ENCODE data around the gene GPALPP1. TPM values are rescaled to one million over a fixed set of nuclear protein-coding genes. Genes with fewer than 3 reads are reported as not detected.

GPALPP1 gene
- total RNA-seq (2012; rRNA removed) (10.6 and 25.3 TPM in 2 replicates), polyA plus RNA-seq (2012; rRNA removed) (8.2 and 12.5 TPM in 2 replicates), Bru-seq, nascent RNA (percentile 79 among the genes with signal in this experiment), BruChase-seq, experiment 1, labeled RNA remaining after a 6-hour chase (percentile 85 among the genes with signal in this experiment), BruChase-seq, experiment 2, labeled RNA remaining after a 2-hour chase (percentile 80 among the genes with signal in this experiment)
- 2.6 and 3.3 TPM in 2 replicates for polyA plus RNA-seq (2012; cell fraction: cytosol; rRNA removed)
- polyA plus RNA-seq (2012; cell fraction: nucleus; rRNA removed; ENCODE audit: low replicate concordance): 10.0 and 29.4 TPM in 2 replicates
- long read RNA-seq, partial matches to known transcripts: 12 of 26 reads
- long read RNA-seq, other reads (novel, unspliced or antisense): 11 of 26 reads

DNA sequence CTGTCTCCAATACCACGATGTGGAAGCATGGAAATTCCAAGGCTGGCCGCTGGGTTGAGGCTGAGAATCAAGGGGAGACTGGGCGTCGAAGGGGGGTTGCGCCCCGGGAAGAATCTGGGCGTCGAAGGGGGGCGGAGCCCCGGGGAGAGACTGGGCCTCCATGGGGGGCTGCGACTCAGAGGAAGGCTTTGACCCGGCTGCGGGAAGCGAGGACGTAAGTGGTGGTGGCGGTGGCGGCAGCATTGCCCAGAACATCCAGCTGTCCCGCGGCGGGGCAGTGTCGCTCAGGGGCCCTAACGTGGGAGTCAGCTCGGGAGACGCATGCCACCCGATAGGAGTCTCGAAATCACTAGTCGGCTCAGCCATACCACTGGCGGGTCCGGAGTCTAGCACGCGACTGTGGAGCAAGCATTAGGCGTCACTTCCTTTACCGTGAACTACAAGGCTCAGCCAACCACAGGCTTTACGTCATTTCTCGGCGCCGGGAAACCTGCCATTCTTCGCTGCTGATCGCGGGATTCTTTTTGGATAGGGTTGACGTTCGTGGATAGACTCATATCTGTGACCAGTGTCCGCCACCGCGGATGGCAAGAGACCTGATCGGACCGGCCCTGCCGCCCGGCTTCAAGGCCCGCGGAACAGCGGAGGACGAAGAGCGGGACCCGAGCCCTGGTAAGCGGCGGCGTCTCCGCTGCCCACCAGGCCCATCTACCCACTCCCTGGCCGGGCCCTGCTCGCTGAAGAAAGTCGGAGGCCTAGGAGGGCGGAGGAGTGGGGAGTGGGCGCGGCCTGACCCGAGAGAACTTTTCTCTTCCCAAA, at the start of gene GPALPP1, which contains the start of gene NUFIP1:
Gene GPALPP1 (plus strand): TSS at position 468 of the 819 bp plus-strand sequence. CDS start 117 bp downstream, at position 585.
Gene NUFIP1 (minus strand): TSS at position 401 of the 819 bp plus-strand sequence. CDS start 35 bp downstream, at position 366.
- Histone ChIP-seq H4K8ac (ENCODE audit: low read depth in 2 of 2, low read length in 2 of 2) (peak within 1 kb of the TSS; percentile 89 to 93), H2BK20ac (ENCODE audit: low read depth, low read length) (no peak within 1 kb of the TSS), H4K20me1 (ENCODE audit: insufficient read depth, low read length) (0 out of 2 replicates have a peak, but pooled peaks cover 4% of the 10 kb centered on the region), H3K9me3 (ENCODE audit: control insufficient read depth, insufficient read depth, low read length) (no peaks in the 10 kb centered on the region), H4K91ac (ENCODE audit: insufficient read depth, low read depth, low read length) (peak within 1 kb of the TSS; percentile 67), H3K23ac (ENCODE audit: low read depth, low read length) (peak within 1 kb of the TSS; percentile 70), H4K5ac (ENCODE audit: low read depth, low read length) (peak within 1 kb of the TSS; percentile 83), H3K4me3 (ENCODE audit: insufficient read depth, low read depth, low read length) (peak within 1 kb of the TSS; percentile 96), H2AK9ac (replicated peaks; ENCODE audit: low read depth, low read length, poor library complexity) (peak within 1 kb of the TSS; percentile 88), H3K9ac (ENCODE audit: low read depth, low read length) (peak within 1 kb of the TSS; percentile 95), H2BK120ac (ENCODE audit: low read depth, low read length) (peak within 1 kb of the TSS; percentile 54), H2AK5ac (ENCODE audit: low read depth, low read length) (peak within 1 kb of the TSS; percentile 52; the same call in 1 of the 2 replicates), H3K27ac (ENCODE audit: insufficient read depth, low read length) (peak within 1 kb of the TSS; percentile 93), H3K79me1 (ENCODE audit: low read depth in 1 of 2, low read length in 2 of 2) (peaks cover 20 to 69% of the 10 kb centered on the region in 2 experiments), H3K36me3 (ENCODE audit: control insufficient read depth, insufficient read depth, low read length) (peaks cover 4% of the 10 kb centered on the region), H2AFZ (replicated peaks; ENCODE audit: low read length, poor library complexity) (peak within 1 kb of the TSS; percentile 100), H2BK15ac (ENCODE audit: low read depth, low read length) (no peak within 1 kb of the TSS), H2BK5ac (ENCODE audit: low read depth, low read length, poor library complexity, severe bottlenecking) (peak within 1 kb of the TSS; percentile 83), H3K9me1 (ENCODE audit: insufficient read depth, low read length) (no peaks in the 10 kb centered on the region), H3K4me1 (ENCODE audit: control insufficient read depth, insufficient read depth, low read length) (peaks cover 2% of the 10 kb centered on the region), H3K4me2 (ENCODE audit: low read depth, low read length) (peak within 1 kb of the TSS; percentile 99), H3K18ac (ENCODE audit: low read depth, low read length) (peak within 1 kb of the TSS; percentile 35; the same call in 1 of the 2 replicates), H3K4ac (ENCODE audit: low read depth, low read length) (peak within 1 kb of the TSS; percentile 82), H3K27me3 (ENCODE audit: control insufficient read depth, insufficient read depth, low read length) (no peaks in the 10 kb centered on the region), H3K14ac (replicated peaks; ENCODE audit: low read depth, low read length) (peak within 1 kb of the TSS; percentile 26), H3K56ac (ENCODE audit: extremely low read depth, insufficient read depth, low read length) (peak within 1 kb of the TSS; percentile 43; the same call in 1 of the 2 replicates)
- BruUV-seq (replicated peaks): TSS peak; percentile 71
- POLR2A ChIA-PET (ENCODE audit: unreplicated experiment): no interaction called here
- intact Hi-C loops (cut with micrococcal nuclease) (loop anchor here (5.0 kb wide), 1 partner anchor 293 kb away; no protein-coding TSS in a partner anchor), in situ Hi-C loops (cut with MboI; ENCODE audit: low sequenced_read_pairs) (loop anchor here (10.0 kb wide), 1 partner anchor 1084 kb away; no protein-coding TSS in a partner anchor), dilution Hi-C loops (cut with HindIII; ENCODE audit: low sequenced_read_pairs, unreplicated experiment) (no loop called here)
- 1% methylated on average over 23 of the region's 66 CpGs; no CpG with 5 or more reads in 1 of the 2 experiments for WGBS, 2 experiments (ENCODE audit: extremely low coverage in 2 of 2, insufficient read length in 1 of 2)
- ATAC-seq (ENCODE audit: low read depth): peak; percentile 90
- peak; percentile 95 for DNase-seq
- CTCF ChIA-PET: no interaction called here
- TF ChIP-seq RFX5 (IDR thresholded peaks at IDR 0.05; ENCODE audit: low read depth, low read length) (no peak), FOS (IDR thresholded peaks at IDR 0.05; ENCODE audit: low read depth, low read length) (no peak), NFE2L2 (IDR thresholded peaks at IDR 0.05; ENCODE audit: low read depth, low read length) (peak; percentile 2; the same call in 1 of the 2 replicates), CHD1 (IDR thresholded peaks at IDR 0.05; ENCODE audit: low read depth, low read length) (no peak), BHLHE40 (IDR thresholded peaks at IDR 0.05; ENCODE audit: low read depth, low read length) (peak; percentile 96), CEBPB (IDR thresholded peaks at IDR 0.05; ENCODE audit: low read depth, low read length) (peak; percentile 61), POLR2A (IDR thresholded peaks at IDR 0.05; ENCODE audit: low read depth, low read length) (peak; percentile 86), SMC3 (IDR thresholded peaks at IDR 0.05; ENCODE audit: low read depth, low read length) (no peak), CTCF (conservative IDR thresholded peaks at IDR 0.05; ENCODE audit: low read depth, low read length) (no peak)
- TF ChIP-seq, protein P1, sequence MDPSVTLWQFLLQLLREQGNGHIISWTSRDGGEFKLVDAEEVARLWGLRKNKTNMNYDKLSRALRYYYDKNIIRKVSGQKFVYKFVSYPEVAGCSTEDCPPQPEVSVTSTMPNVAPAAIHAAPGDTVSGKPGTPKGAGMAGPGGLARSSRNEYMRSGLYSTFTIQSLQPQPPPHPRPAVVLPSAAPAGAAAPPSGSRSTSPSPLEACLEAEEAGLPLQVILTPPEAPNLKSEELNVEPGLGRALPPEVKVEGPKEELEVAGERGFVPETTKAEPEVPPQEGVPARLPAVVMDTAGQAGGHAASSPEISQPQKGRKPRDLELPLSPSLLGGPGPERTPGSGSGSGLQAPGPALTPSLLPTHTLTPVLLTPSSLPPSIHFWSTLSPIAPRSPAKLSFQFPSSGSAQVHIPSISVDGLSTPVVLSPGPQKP (IDR thresholded peaks at IDR 0.05; ENCODE audit: borderline replicate concordance, low read depth, low read length): no peak
- TF ChIP-seq, protein P2, sequence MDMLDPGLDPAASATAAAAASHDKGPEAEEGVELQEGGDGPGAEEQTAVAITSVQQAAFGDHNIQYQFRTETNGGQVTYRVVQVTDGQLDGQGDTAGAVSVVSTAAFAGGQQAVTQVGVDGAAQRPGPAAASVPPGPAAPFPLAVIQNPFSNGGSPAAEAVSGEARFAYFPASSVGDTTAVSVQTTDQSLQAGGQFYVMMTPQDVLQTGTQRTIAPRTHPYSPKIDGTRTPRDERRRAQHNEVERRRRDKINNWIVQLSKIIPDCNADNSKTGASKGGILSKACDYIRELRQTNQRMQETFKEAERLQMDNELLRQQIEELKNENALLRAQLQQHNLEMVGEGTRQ (IDR thresholded peaks at IDR 0.05; ENCODE audit: low read depth, low read length): 0 out of 2 replicates have a peak, but pooled peaks have one; percentile 3

Data from IMR-90 (cell line).